ENCODE results near the gene SDF2L1.
"Not testable (repeated sequence)": the region's sequence is repeated elsewhere in the genome, so short reads cannot be mapped to it uniquely, and the experiment has no call there.

The SDF2L1 gene

GRCh38 chr22:21634081-21634480 lies 8.0 kb upstream of the SDF2L1 start:
- H3K4me3 ChIP-seq (ENCODE audit: low read depth, low read length): no peak overlapping the region
- no peak for DNase-seq (ENCODE audit: low read depth)

GRCh38 chr22:21634844-21635243 lies 7.3 kb upstream of the SDF2L1 start:
- no peak for DNase-seq (ENCODE audit: low read depth)
- no peak overlapping the region for H3K4me3 ChIP-seq (ENCODE audit: low read depth, low read length)

GRCh38 chr22:21635771-21636510 lies 6.2 kb upstream of the SDF2L1 start:
- DNase-seq (ENCODE audit: low read depth): no peak
- no peak overlapping the region for H3K4me3 ChIP-seq (ENCODE audit: low read depth, low read length)

- no peak for DNase-seq (ENCODE audit: low read depth)
- H3K4me3 ChIP-seq (ENCODE audit: low read depth, low read length): no peak overlapping the region
These were observed 5.4 kb upstream of the SDF2L1 start for GRCh38 chr22:21636629-21637218.

GRCh38 chr22:21637450-21637849 lies 4.7 kb upstream of the SDF2L1 start:
- DNase-seq (ENCODE audit: low read depth); H3K4me3 ChIP-seq (ENCODE audit: low read depth, low read length): not testable (repeated sequence)

GRCh38 chr22:21639359-21639758 lies 2.7 kb upstream of the SDF2L1 start:
- no peak for DNase-seq (ENCODE audit: low read depth)
- H3K4me3 ChIP-seq (ENCODE audit: low read depth, low read length): no peak overlapping the region

- DNase-seq (ENCODE audit: low read depth): no peak
- H3K4me3 ChIP-seq (ENCODE audit: low read depth, low read length): no peak overlapping the region
These were observed 1.3 kb upstream of the SDF2L1 start for GRCh38 chr22:21640810-21641209.

GRCh38 chr22:21641417-21641788 lies 699 bp upstream of the SDF2L1 start:
- DNase-seq (ENCODE audit: low read depth): no peak
- H3K4me3 ChIP-seq (ENCODE audit: low read depth, low read length): peak overlapping the region; percentile 85

GRCh38 chr22:21642584-21643448 lies 714 bp downstream of the SDF2L1 start:
- no peak for DNase-seq (ENCODE audit: low read depth)
- H3K4me3 ChIP-seq (ENCODE audit: low read depth, low read length): peak overlapping the region; percentile 85

- H3K4me3 ChIP-seq (ENCODE audit: low read depth, low read length): peak overlapping the region; percentile 85
- DNase-seq (ENCODE audit: low read depth): no peak
These were observed 1.6 kb downstream of the SDF2L1 start for GRCh38 chr22:21643533-21644357.

GRCh38 chr22:21645513-21645912 lies 3.4 kb downstream of the SDF2L1 start:
- DNase-seq (ENCODE audit: low read depth); H3K4me3 ChIP-seq (ENCODE audit: low read depth, low read length): not testable (repeated sequence)

- DNase-seq (ENCODE audit: low read depth): no peak
- H3K4me3 ChIP-seq (ENCODE audit: low read depth, low read length): no peak overlapping the region
These were observed 4.8 kb downstream of the SDF2L1 start for GRCh38 chr22:21646608-21647590.

- no peak overlapping the region for H3K4me3 ChIP-seq (ENCODE audit: low read depth, low read length)
- DNase-seq (ENCODE audit: low read depth): no peak
These were observed 8.2 kb downstream of the SDF2L1 start for GRCh38 chr22:21650280-21650679.

- DNase-seq (ENCODE audit: low read depth): no peak
- H3K4me3 ChIP-seq (ENCODE audit: low read depth, low read length): peak overlapping the region; percentile 79
These were observed 8.9 kb downstream of the SDF2L1 start for GRCh38 chr22:21650823-21651520.

- peak overlapping the region; percentile 79 for H3K4me3 ChIP-seq (ENCODE audit: low read depth, low read length)
- DNase-seq (ENCODE audit: low read depth): no peak
These were observed 9.5 kb downstream of the SDF2L1 start for GRCh38 chr22:21651521-21652009.

- peak; percentile 53 for DNase-seq (ENCODE audit: low read depth)
- peak overlapping the region; percentile 79 for H3K4me3 ChIP-seq (ENCODE audit: low read depth, low read length)
These were observed 10.0 kb downstream of the SDF2L1 start for GRCh38 chr22:21652010-21652546.
